ENCODE data around the gene ARHGEF28.

Gene ARHGEF28

GRCh38 chr5:73625944-73626811, at the start of gene ARHGEF28:
Gene ARHGEF28, plus strand, starts transcription at chr5:73626196. Its CDS starts 58,656 bp downstream, at chr5:73684852.
- no peaks in the 10 kb centered on the region for H3K36me3 Mint-ChIP-seq (ENCODE audit: low read depth)
- H3K27me3 Mint-ChIP-seq: peaks cover 74% of the 10 kb centered on the region
- peaks cover 3% of the 10 kb centered on the region for H3K4me1 Mint-ChIP-seq (ENCODE audit: low read depth)
- no peak within 1 kb of the TSS for H3K27ac Mint-ChIP-seq
- peak; percentile 43 for DNase-seq
- peak within 1 kb of the TSS; percentile 59 for H3K4me3 Mint-ChIP-seq
- no peaks in the 10 kb centered on the region for H3K9me3 Mint-ChIP-seq

- Mint-ChIP-seq H3K4me1 (ENCODE audit: low read depth) (no peaks in the 10 kb centered on the region), H3K36me3 (ENCODE audit: low read depth) (peaks cover 50% of the 10 kb centered on the region), H3K27ac (no peak overlapping the region), H3K27me3 (no peaks in the 10 kb centered on the region), H3K9me3 (no peaks in the 10 kb centered on the region), H3K4me3 (no peak overlapping the region)
- DNase-seq: no peak
Observed at GRCh38 chr5:73582285-73583145, 43.5 kb upstream of the ARHGEF28 start.

GRCh38 chr5:73587923-73588322, 38.1 kb upstream of the ARHGEF28 start:
- no peak for DNase-seq
- H3K4me1 Mint-ChIP-seq (ENCODE audit: low read depth): no peaks in the 10 kb centered on the region
- H3K36me3 Mint-ChIP-seq (ENCODE audit: low read depth): peaks cover 7% of the 10 kb centered on the region
- no peaks in the 10 kb centered on the region for H3K27me3 Mint-ChIP-seq
- no peak overlapping the region for H3K27ac Mint-ChIP-seq
- H3K4me3 Mint-ChIP-seq: no peak overlapping the region
- H3K9me3 Mint-ChIP-seq: no peaks in the 10 kb centered on the region

GRCh38 chr5:73591102-73591695, 34.8 kb upstream of the ARHGEF28 start:
- Mint-ChIP-seq H3K4me3 (no peak overlapping the region), H3K27ac (no peak overlapping the region), H3K27me3 (no peaks in the 10 kb centered on the region), H3K36me3 (ENCODE audit: low read depth) (peaks cover 6% of the 10 kb centered on the region), H3K9me3 (no peaks in the 10 kb centered on the region), H3K4me1 (ENCODE audit: low read depth) (no peaks in the 10 kb centered on the region)
- DNase-seq: no peak

GRCh38 chr5:73591698-73592501, 34.1 kb upstream of the ARHGEF28 start:
- Mint-ChIP-seq H3K9me3 (no peaks in the 10 kb centered on the region), H3K27ac (no peak overlapping the region), H3K27me3 (peaks cover 2% of the 10 kb centered on the region), H3K4me1 (ENCODE audit: low read depth) (no peaks in the 10 kb centered on the region), H3K4me3 (no peak overlapping the region), H3K36me3 (ENCODE audit: low read depth) (no peaks in the 10 kb centered on the region)
- DNase-seq: no peak

- Mint-ChIP-seq H3K4me1 (ENCODE audit: low read depth) (no peaks in the 10 kb centered on the region), H3K27ac (no peak overlapping the region), H3K9me3 (no peaks in the 10 kb centered on the region), H3K4me3 (no peak overlapping the region), H3K36me3 (ENCODE audit: low read depth) (no peaks in the 10 kb centered on the region), H3K27me3 (peaks cover 3% of the 10 kb centered on the region)
- no peak for DNase-seq
Observed at GRCh38 chr5:73592551-73592950, 33.4 kb upstream of the ARHGEF28 start.

GRCh38 chr5:73596705-73597328, 29.2 kb upstream of the ARHGEF28 start:
- no peak overlapping the region for H3K27ac Mint-ChIP-seq
- peaks cover 18% of the 10 kb centered on the region for H3K27me3 Mint-ChIP-seq
- DNase-seq: no peak
- no peak overlapping the region for H3K4me3 Mint-ChIP-seq
- H3K4me1 Mint-ChIP-seq (ENCODE audit: low read depth): no peaks in the 10 kb centered on the region
- H3K36me3 Mint-ChIP-seq (ENCODE audit: low read depth): no peaks in the 10 kb centered on the region
- no peaks in the 10 kb centered on the region for H3K9me3 Mint-ChIP-seq

- no peak for DNase-seq
- H3K27ac Mint-ChIP-seq: no peak overlapping the region
- no peaks in the 10 kb centered on the region for H3K4me1 Mint-ChIP-seq (ENCODE audit: low read depth)
- peaks cover 20% of the 10 kb centered on the region for H3K27me3 Mint-ChIP-seq
- no peak overlapping the region for H3K4me3 Mint-ChIP-seq
- H3K36me3 Mint-ChIP-seq (ENCODE audit: low read depth): no peaks in the 10 kb centered on the region
- no peaks in the 10 kb centered on the region for H3K9me3 Mint-ChIP-seq
Observed at GRCh38 chr5:73599380-73599779, 26.6 kb upstream of the ARHGEF28 start.

- Mint-ChIP-seq H3K27me3 (peaks cover 9% of the 10 kb centered on the region), H3K36me3 (ENCODE audit: low read depth) (no peaks in the 10 kb centered on the region), H3K4me3 (no peak overlapping the region), H3K9me3 (no peaks in the 10 kb centered on the region), H3K4me1 (ENCODE audit: low read depth) (no peaks in the 10 kb centered on the region), H3K27ac (no peak overlapping the region)
- DNase-seq: no peak
Observed at GRCh38 chr5:73603998-73604397, 22.0 kb upstream of the ARHGEF28 start.

GRCh38 chr5:73605223-73606087, 20.5 kb upstream of the ARHGEF28 start:
- Mint-ChIP-seq H3K4me1 (ENCODE audit: low read depth) (no peaks in the 10 kb centered on the region), H3K27ac (no peak overlapping the region), H3K9me3 (no peaks in the 10 kb centered on the region)

GRCh38 chr5:73606206-73606753, 19.7 kb upstream of the ARHGEF28 start:
- H3K36me3 Mint-ChIP-seq (ENCODE audit: low read depth): no peaks in the 10 kb centered on the region
- H3K27me3 Mint-ChIP-seq: peaks cover 17% of the 10 kb centered on the region
- H3K9me3 Mint-ChIP-seq: no peaks in the 10 kb centered on the region
- H3K27ac Mint-ChIP-seq: no peak overlapping the region
- no peak for DNase-seq
- H3K4me3 Mint-ChIP-seq: no peak overlapping the region
- H3K4me1 Mint-ChIP-seq (ENCODE audit: low read depth): no peaks in the 10 kb centered on the region

More at GRCh38 chr5:73605223-73606087, 20.5 kb upstream of the ARHGEF28 start:
- Mint-ChIP-seq H3K36me3 (ENCODE audit: low read depth) (no peaks in the 10 kb centered on the region), H3K4me3 (no peak overlapping the region), H3K27me3 (peaks cover 9% of the 10 kb centered on the region)
- no peak for DNase-seq

- Mint-ChIP-seq H3K4me1 (ENCODE audit: low read depth) (no peaks in the 10 kb centered on the region), H3K27ac (no peak overlapping the region), H3K36me3 (ENCODE audit: low read depth) (no peaks in the 10 kb centered on the region), H3K27me3 (peaks cover 24% of the 10 kb centered on the region), H3K4me3 (no peak overlapping the region), H3K9me3 (no peaks in the 10 kb centered on the region)
- no peak for DNase-seq
Observed at GRCh38 chr5:73607228-73607627, 18.8 kb upstream of the ARHGEF28 start.

- H3K27me3 Mint-ChIP-seq: peaks cover 27% of the 10 kb centered on the region
- H3K36me3 Mint-ChIP-seq (ENCODE audit: low read depth): no peaks in the 10 kb centered on the region
- no peaks in the 10 kb centered on the region for H3K9me3 Mint-ChIP-seq
- no peaks in the 10 kb centered on the region for H3K4me1 Mint-ChIP-seq (ENCODE audit: low read depth)
- no peak for DNase-seq
- H3K4me3 Mint-ChIP-seq: no peak overlapping the region
- H3K27ac Mint-ChIP-seq: no peak overlapping the region
Observed at GRCh38 chr5:73612799-73613198, 13.2 kb upstream of the ARHGEF28 start.

All from activated T-cell treated with anti-CD3 and anti-CD28 coated beads, Interleukin-2, amount 50 U/mL, for 24 hours (primary cell).